CD4-positive, alpha-beta T cell treated with Interleukin-6 for 4 hours (primary cell): ENCODE measurements around the gene PHF12.

ENCODE experiments used
- DNase-seq: peaks from one replicate; pipeline ENCODE4 v3.0.0-alpha.2; 2020; ENCODE audit warnings: mixed read lengths

PHF12 gene

DNA sequence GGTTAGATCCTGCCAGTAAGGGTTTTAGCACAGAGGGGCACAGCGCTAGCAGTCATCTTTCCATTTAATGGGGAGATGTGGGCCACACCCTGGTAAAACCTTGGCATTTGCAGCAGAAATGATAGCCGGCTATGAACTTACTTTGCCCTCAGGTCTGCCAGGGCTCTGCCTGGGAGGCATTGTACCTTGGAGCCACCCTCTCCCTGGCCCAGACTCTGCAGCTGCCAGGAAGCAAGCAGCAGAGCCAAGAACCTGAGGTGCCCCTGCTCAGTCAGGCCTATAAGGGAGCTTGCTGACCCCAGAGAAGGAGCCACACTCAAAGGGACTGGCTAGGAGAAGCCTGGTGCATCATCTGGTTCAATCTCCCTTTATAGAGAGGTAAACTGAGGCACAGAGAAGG, 23.7 kb upstream of the PHF12 start:
- no peak for DNase-seq

DNA sequence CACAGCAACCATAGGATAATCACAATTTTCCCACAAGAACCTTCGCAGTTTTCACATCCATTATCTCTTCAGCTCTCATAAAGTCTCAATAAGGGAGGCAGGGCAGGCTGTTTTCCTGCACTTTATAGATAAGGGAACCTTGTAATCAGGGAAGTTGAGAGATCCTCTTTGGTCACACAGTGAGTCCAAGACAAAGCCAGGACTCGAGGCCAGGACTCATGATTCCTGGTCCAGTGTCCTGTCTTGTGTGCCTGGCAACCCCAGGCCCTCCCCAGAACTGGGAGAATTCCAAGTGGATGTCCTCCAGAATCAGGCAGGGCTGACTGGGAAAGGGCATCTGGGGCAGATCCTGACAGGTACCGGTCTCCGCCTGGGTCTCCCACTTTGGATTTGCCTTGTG, 23.1 kb upstream of the PHF12 start:
- DNase-seq: no peak

DNA sequence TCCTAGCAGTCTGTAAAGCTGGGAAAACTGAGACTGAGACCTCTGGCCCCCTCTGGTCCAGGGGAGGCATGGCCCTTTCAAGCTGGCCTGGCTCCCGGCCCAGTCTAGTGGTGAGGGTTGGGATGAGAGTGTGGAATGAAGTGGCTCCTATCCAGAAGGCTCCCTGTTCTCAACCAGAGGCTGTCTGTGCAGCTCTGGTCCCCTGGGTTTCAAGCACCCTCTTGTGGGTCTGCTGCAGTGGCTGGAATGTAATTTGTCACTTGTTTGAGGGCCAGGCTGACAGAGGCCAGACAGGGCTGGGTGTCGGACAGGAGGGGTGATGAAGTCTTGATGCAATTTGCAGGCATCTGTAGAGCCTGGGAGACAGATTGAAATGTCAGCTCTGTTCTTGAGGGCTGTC, 22.1 kb upstream of the PHF12 start:
- DNase-seq: no peak

DNA sequence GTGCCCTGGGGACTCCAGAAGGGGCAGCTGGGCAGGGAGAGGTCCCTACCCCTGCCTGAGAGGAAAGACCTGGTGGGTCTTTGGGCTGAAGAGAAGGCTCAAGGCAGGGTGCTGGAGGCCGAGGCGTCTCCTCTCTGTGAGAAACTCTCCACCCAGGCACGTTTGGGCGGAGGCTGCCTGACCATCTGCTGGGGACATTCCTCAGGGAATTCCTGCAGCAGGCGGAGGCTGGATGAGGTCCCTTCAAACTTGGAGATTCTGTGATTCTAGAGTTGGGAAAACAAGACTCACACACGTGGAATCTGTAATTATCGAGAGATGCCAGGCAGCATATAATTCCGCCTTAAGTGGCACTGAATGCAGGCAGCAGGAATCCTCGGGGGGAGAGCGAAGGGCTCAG, 21.1 kb upstream of the PHF12 start:
- DNase-seq: no peak

DNA sequence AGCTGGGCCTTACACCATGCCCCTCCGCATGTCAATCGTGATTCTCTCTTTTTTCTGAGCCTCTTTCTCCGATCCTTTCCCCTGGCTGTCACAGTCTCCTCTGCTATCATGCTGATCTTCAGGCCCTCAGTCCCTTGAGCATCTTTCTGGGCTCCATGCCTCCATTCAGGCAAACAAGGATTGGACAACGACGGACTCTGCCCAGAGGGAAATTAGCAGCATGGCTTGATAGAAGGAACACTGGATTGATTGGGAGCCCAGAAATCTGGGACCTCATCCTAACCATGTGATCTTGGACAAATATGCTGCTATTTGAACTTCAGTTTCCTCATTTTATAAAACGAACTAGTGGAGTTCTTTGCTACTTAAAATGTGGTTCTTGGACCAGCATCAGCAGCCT, 19.6 kb upstream of the PHF12 start:
- no peak for DNase-seq

DNA sequence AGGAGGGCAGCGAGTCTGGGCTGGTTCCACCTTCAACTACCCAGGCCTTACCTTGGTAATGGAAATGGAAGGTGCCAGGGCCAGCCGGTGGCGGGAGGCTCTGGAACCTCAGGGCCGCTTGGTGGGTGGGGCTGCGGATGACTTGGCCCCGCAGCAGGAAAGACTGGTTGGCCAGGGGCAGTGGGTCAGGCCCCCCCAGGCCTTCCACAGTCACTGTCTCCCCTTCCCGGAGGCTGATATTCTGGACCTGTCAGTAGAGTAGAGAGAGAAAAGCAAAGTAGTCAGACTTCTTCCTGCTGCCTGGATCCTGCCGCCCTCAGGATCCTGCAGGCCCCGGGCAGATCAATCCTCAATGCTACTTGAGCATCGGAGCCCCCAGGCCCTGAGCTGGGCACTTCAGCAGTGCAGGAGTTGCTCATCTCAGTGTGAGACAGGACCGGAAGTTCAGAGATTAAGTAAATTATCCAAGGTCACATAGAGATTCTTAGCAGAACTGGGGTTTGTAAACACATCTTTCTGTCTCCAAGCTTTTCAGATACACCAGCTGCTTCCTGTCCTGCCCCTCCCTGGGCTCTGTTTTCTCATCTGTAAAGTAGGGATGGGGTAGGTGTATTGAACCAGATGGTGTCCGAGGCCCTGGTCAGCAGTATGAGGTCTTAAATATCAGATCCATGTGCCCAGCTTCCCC, 18.5 kb upstream of the PHF12 start:
- DNase-seq: no peak

DNA sequence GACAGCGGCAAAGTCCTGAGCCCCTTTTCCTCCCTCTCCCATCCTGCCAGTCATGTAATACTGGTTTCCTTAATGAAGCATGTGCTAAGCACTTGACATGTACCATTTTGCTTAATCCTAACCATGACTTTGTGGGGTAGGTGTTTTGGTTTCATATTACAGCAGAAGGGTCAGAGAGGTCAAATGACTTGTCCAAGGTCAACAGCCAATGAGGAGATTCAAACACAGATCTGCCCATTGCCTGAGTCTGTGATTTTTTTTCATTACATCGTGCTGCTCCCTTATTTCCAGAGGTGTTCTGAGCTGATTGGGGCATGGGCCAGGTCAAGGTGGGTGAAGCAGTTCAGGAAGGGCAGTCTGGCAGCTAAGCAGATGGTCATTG, 17.6 kb upstream of the PHF12 start:
- no peak for DNase-seq

DNA sequence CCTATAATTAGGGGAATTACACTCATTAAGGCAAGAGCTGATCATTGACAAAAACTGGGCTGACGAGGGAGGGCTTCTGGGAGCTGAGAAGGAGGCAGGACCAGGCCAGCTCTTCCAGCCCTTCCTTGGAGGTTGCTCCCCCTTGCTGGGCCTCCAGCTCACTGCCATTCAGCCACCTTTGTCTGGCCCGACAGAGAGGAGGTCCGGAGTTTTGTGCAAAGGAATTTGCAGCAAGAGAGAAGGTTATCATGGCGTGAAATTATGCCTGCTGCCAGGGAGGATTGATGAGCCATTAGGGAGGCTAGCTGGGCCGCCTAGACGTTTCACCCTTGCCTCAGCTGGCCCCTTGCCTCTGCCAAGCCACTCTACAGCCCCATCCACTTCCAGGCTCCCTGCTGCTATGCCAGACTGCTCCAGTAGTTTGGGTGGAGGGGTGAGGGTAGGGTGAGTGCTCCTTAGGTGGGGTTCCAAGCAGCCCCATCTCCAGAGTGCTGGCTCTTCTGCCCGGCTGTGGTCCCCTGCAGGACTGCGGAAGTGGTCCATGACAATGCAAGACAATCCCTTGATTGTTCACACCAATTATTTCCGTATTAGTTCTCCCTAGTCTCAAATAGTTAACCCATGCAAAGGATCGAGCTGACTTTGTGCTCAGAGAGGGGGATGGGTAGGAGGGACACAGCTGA, 17.1 kb upstream of the PHF12 start:
- no peak for DNase-seq

DNA sequence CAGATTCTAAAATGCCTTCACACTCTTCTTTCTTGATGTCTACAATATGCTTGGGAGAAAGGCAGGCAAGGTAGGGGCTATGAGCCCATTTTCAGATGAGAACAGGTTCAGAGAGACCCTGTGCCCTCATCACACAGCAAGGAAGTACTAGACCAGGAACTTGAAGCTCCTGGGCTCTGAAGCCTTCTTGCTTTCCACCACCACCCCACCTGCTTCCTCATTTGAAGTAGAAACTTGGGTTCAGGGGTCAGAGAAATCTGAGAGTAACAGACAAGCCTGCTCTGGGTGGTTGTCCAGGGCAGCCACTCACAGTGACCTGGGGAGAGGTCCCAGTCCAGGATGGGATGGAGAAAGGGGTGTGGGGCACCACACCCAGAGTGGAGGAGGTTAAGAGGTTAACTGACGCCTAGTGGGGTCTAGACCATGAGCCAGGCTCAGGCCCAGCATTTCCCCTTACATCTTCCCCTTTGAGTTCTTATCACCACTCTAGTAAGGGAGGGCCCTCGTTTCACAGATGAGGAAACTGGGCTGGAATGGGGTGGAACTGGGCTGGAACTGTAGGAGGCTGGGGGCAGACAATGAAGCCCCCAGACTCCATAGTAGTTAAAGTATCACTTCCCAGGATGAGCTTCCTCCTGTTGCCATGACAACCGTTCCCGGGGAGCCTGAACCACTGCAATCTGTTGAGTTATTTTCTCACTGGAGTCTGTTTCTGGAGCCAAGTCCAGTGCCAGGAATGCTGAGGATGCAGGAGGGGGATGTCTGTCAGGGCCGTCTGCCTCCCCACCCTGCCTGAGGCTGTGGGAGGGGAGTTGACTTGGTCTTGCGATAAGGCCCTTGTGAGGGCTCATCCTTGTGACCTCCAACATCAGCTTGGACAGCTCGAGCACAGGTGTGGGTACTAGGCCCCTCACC, 16.2 kb upstream of the PHF12 start:
- DNase-seq: no peak

DNA sequence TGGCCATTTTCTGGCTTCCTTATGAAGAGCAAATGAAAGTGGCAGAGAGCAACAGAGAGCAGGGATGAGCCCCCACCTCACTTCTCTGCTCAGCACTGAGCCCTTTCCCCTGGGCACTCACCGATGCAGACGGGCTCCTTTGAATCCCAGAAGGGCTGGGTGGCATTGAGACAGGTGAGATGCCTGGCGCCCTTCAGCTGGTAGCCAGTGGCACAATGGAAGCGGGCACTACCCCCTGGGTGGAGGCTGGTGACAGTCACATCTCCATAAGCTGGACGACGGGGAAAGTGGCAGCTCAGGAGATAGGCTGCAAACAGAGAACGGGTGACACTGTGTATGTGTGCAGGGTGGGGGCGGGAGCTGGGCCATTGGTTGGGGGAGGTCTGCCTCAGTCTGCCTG, 12.5 kb upstream of the PHF12 start:
- no peak for DNase-seq

DNA sequence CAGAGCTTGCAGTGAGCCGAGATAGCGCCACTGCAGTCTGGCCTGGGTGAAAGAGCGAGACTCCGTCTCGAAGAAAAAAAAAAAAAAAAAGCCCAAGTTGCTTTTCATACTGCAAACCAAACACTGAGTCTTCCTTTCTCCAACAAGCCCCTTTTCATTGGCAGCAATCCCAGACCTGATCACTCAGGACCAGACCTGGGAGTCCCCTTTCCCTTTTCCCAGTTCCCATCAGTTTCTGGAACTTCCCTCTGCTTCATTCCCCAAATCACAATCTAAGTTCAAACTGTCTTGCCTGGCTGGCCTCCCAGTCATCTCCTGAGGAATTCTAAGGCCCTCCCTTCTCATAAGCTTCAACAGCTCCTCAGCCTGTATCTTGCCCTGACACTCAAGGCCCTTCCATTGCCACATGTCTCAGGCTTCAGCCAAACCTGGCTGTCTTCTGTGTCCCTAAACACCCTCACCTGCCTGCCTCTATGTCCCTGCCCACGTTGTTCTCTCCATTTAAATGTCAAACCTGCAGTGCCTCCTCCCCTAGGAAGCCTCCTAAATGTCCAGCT, 11.8 kb upstream of the PHF12 start:
- DNase-seq: no peak

DNA sequence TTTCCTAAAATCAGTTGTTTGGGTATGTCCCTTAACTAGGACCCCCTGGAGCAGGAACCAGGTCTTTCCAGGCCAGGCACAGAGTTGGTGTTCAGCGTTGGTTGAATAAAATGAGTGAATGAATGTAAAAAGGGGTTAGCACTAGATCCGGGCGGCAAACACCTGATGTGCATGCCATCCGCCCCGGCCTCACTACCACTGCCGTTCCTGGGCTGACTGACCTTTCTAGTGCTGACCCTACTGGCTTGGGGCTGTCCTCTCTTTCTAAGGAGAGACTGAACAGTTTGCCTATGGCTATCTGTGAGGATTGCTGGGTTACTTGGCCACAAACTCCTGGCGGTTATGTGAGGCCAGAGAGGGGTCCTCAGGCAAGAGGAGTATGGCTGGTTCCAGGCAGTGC, 10.1 kb upstream of the PHF12 start:
- no peak for DNase-seq

DNA sequence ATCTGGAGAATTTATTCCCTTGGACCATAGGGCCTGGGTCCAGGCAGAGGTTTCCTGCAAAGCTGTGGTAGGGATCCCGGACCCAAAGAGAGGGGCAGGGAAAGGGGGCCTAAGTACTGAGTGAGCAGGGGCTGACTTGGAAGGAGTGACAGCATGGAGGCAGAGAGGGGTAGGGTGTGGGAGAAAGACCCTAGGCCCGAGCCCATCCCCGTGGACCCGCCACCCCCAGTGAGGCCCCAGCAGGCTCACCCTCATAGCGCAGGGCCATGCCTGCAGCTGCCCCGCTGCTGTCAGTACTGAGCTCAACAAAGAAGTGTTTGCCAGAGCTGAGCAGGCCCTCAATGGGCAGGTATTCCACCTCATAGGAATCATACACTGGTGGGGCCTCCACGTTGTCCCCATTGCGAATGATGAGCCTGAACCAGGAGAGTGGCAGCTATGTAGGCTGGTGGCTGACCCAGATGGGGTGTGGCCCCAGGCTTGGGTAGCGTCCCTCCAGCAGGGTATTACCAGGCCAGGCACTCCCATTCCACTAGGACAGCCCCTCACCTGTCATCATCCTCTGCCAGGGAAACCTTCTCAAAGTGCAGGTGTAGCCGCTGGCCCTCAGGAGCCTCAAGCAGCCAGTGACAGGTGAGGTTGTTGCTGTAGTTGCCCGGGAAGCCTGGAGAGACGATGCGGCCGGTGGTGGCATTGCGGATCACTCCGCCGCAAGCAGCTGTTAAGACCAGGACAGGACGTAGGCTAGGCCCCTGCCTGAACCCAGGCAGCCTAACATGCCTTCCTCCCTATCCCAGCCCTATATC, 9.1 kb upstream of the PHF12 start:
- DNase-seq: no peak

DNA sequence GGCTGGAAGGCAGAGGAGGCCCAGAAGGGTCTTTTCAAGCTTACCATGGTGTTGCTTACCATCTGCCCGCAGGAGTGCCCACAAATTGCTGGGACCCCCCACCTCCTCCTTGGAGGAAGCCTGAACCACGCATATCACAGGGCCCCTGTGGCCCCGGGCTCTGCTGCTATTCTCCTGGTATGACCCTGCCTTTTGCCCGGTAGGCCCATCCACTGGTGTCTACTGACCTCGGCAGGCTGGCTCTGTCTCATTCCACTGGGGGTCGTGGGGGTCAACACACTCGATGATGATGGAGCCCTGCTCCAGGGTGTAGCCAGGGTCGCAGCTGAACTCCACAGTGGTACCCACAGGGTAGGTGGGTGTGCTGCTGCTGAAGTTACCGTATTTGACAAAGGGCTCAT, 8.2 kb upstream of the PHF12 start:
- no peak for DNase-seq

DNA sequence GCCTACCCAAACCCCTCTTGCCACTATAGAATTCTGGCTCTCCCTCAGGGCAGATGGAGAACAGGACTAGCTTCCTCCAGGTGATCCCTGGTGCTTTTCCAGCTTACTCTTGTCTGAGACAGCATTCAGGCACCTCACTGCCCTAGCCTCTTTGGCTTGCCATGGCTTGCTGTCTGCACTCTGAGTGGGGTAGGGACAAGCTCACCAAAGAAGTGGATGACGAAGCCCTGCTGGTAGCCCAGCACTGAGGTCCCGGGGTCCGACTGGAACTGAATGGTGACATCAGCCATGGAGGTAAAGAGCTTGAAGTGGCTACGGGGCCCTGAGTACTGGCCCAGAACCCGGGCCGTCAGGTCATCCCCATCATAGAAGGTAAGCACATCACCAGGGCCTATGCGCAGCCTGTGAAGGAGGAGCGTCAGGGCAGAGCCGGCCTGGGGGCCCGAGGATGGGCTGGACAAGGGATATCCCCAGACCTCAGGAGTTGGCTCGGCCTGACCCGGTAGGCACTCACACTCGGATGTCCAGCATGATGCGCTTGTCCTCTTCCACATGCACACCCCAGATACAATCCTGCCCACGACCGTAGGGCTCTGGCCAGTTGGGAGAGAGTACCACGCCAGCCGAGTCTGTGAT, 7.6 kb upstream of the PHF12 start:
- DNase-seq: no peak

DNA sequence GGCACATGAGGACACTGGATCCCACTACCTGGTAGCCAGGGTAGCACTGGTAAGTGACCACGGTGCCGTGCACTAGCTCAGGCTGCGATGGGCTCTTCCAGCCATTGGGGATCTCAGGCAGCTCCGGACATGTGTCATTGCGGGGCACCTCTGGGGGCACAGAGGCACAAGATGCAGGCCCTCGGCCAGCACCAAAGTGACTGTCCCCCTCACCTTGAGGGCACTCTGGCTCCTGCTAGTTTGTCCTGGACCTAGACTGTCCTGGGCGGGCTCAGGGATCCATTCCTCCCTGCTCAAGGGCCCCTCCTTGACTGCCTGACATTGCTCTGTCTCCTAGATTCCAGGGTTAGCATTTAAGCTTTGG, 6.7 kb upstream of the PHF12 start:
- no peak for DNase-seq

DNA sequence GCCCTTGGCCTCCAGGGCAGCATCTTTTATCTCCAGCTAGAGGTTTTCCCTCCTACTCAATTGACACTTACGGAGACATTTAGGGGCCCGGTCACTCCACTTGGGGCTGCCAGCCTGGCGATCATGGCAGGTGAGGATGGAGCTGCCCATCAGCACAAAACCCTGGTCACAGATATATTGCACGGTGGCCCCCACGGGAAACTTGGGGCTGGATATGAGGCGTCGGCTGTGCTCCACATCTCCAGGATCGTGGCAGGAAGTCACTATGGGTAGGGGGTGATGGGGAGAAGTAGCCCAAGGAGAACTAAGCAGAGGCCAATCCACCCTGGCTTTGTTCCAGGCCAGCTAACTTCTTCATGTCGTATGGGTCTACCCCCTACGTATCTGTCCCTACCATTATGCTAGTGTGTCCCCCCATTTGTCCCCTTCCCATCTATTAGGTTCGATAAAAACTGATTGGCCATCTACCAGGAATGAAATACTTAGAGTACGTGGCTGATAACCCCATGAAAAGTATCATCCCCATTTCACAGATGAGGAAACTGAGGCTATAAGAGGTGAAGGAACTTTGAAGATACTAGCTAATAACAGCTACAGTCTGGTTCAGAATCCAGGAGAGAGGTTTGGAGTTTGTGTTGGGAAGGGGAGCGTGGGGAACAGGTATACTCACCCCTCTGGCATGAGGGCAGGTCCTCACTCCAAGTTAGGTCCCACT, 6.1 kb upstream of the PHF12 start:
- no peak for DNase-seq

DNA sequence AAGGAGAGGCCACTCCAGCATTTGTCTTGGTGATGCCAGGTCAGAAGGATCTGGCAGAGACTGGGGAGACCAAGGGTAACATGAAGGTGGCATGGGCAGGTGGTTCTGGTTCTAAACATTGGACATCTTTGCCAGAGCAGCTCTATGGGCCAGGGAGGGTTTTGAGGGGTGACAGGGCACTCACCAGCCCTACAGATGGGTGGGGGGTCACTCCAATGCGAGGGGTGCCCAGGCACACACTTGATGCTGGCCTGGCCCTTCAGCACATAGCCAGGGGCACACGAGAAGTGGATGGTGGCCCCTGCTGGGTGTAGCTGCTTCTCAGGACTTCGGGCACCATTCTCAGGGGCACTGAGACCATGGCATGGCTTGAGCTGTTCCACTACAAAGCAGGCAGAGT, 5.5 kb upstream of the PHF12 start:
- no peak for DNase-seq

DNA sequence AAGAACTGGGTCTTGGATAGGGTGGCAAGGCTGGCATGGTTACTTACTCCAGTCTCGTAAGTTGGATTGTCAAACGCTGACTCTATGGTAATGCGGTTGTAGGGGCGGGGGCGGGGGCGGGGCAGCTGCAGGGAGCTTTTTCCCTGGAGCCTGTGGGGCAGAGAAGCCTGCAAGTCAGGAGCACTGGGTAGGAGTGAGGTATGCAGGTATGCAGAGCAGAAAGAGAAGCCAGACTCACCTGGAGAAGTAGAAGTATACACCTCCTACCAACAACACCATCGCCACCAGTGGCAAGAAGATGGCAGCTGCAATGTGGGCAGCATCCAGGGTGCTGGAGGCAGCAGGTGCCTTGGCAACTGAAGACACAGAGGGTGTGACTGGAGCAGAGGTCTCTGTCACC, 4.8 kb upstream of the PHF12 start:
- no peak for DNase-seq

DNA sequence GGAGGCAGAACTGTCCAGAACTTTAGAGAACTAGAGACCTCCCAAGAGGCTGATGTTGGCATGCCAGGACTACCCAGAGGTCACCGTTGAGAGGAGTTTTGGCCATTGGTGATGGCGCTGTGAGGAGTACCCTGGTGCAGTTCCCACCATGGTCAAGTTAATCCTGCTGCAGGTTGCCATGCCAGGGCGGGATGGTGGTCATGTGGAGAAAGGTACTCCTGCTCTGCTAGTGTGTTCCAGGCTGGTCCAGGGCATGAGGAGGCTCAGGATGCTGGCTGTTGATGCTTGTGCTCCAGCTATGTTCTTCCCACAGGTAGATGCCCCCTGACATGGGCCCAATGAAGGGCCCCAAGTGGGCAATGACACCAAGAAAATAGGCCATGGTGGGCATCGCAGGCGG, 4.1 kb upstream of the PHF12 start:
- DNase-seq: no peak

DNA sequence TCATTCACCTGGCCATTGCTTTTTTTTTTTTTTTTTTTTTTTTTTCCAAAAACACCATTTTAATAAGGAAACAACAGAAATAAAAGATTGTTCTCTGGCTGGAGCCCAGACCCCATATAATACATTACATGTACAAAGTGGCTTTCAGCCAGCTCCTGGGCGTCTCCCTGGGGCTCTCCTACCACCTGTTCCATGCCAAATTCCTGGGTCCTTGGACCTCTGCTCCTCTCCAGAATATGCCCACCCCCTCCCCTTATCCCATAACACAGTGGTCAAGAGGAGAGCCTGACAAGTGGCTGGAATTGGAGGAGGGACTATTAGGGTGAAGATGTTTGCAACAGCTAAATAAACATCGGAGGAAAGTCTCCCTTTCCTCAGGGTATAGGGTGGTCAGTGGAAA, 3.6 kb upstream of the PHF12 start:
- DNase-seq: no peak
